GM19395 (cell line): Measurements from ENCODE around the gene ZEB1.

Experiments used
- ATAC-seq: cut with Tn5 transposase; IDR thresholded peaks from one replicate; pipeline ENCODE4 v1.9.1; 2021; ENCODE audit warnings: mild to moderate bottlenecking, moderate library complexity; ENCODE audit not compliant: unreplicated experiment

The ZEB1 gene

GRCh38 chr10:31318854-31319601, at the start of gene ZEB1:
TSS of gene ZEB1 (plus strand) at chr10:31319216. CDS start at chr10:31319235, 19 bp downstream.
- peak; percentile 35 for ATAC-seq

GRCh38 chr10:31270954-31271353, 48.1 kb upstream of the ZEB1 start:
- no peak for ATAC-seq

- no peak for ATAC-seq
Observed at GRCh38 chr10:31272841-31273240, 46.2 kb upstream of the ZEB1 start.

GRCh38 chr10:31273789-31274188, 45.2 kb upstream of the ZEB1 start:
- no peak for ATAC-seq

- ATAC-seq = no peak
Observed at GRCh38 chr10:31274310-31274709, 44.7 kb upstream of the ZEB1 start.

GRCh38 chr10:31278279-31278941, 40.6 kb upstream of the ZEB1 start:
- no peak for ATAC-seq

- ATAC-seq = no peak
Observed at GRCh38 chr10:31280972-31281371, 38.0 kb upstream of the ZEB1 start.

GRCh38 chr10:31288001-31288400, 31.0 kb upstream of the ZEB1 start:
- ATAC-seq = no peak

- no peak for ATAC-seq
Observed at GRCh38 chr10:31288962-31289361, 30.1 kb upstream of the ZEB1 start.

GRCh38 chr10:31290386-31290785, 28.6 kb upstream of the ZEB1 start:
- ATAC-seq = no peak

- no peak for ATAC-seq
Observed at GRCh38 chr10:31291123-31291522, 27.9 kb upstream of the ZEB1 start.

GRCh38 chr10:31294558-31294957, 24.5 kb upstream of the ZEB1 start:
- no peak for ATAC-seq

- ATAC-seq = no peak
Observed at GRCh38 chr10:31296754-31297153, 22.3 kb upstream of the ZEB1 start.

- ATAC-seq = no peak
Observed at GRCh38 chr10:31299119-31299518, 19.9 kb upstream of the ZEB1 start.

GRCh38 chr10:31303212-31303611, 15.8 kb upstream of the ZEB1 start:
- no peak for ATAC-seq

GRCh38 chr10:31304291-31304970, 14.6 kb upstream of the ZEB1 start:
- ATAC-seq = no peak

GRCh38 chr10:31313396-31313795, 5.6 kb upstream of the ZEB1 start:
- no peak for ATAC-seq

GRCh38 chr10:31314256-31315150, 4.5 kb upstream of the ZEB1 start:
- ATAC-seq = no peak

GRCh38 chr10:31315453-31315852, 3.6 kb upstream of the ZEB1 start:
- ATAC-seq = no peak

- no peak for ATAC-seq
Observed at GRCh38 chr10:31317171-31317570, 1.8 kb upstream of the ZEB1 start.
